Activated CD4-positive, CD25-positive, alpha-beta regulatory T cell treated with anti-CD3 and anti-CD28 coated beads, Interleukin-2, amount 50 U/mL, for 24 hours (primary cell): ENCODE data around the gene C2orf72.
A peak's percentile ranks its signal among the peaks of the same experiment; 100 is the strongest.
"Not testable (repeated sequence)": the region's sequence is repeated elsewhere in the genome, so short reads cannot be mapped to it uniquely, and the experiment has no call there.

Experiments
- ATAC-seq, 2 donors: fragments of 150-1000 bp; cut with Tn5 transposase; one replicate each; pipeline ENCODE4 v1.10.0; 2021; ENCODE audit warnings: mild to moderate bottlenecking in 1 of 2, moderate library complexity in 1 of 2

C2orf72 gene

DNA sequence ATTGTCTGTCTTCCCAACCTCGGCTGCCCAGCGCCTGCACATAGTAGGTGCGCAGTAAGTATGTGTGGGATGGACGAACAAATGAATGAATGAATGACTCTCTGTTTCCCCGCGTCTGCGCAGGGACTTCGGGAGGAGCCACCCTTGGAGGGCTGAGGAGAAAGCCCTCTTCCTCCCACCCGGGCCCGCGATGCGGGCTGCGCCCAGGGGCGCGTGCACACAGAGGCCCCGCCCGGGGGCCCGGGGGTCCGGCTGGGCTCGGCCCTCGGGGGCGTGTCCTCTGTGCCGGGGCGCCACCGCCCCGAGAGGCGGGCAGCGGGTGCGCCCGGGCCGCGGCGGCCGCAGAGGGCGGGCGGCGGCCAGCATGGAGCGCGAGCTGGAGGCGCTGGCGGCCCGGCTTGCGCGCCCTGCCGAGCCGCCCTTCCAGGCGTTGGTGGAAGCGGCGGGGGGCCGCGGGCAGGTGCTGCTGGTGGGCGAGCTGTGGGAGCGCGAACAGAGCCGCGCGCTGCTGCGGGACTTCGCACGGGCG, at the start of gene C2orf72:
C2orf72 (plus strand) TSS at position 322 of the 529 bp plus-strand sequence; CDS start at position 365, 43 bp downstream.
- peak; percentile 17 to 27 for ATAC-seq

DNA sequence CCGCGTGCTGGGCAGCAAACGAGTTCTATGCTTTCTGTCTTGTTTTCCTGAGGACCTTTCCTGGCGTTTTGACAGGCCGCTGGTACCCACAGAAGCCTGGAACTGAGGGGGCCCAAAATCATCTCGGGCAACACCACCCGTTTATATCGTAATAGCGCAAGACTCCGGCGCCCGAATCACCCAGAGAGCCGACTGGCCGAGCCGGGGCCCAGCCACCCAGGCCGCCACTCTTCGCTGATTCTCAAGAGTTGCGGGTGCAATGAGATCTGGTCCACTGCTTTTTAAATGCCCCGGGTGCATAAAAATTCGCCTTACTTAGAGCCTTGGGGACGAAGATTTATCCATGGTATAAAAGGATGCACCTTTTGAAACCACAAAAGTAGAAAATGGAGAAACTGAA, 47.6 kb upstream of the C2orf72 start:
- no peak for ATAC-seq

DNA sequence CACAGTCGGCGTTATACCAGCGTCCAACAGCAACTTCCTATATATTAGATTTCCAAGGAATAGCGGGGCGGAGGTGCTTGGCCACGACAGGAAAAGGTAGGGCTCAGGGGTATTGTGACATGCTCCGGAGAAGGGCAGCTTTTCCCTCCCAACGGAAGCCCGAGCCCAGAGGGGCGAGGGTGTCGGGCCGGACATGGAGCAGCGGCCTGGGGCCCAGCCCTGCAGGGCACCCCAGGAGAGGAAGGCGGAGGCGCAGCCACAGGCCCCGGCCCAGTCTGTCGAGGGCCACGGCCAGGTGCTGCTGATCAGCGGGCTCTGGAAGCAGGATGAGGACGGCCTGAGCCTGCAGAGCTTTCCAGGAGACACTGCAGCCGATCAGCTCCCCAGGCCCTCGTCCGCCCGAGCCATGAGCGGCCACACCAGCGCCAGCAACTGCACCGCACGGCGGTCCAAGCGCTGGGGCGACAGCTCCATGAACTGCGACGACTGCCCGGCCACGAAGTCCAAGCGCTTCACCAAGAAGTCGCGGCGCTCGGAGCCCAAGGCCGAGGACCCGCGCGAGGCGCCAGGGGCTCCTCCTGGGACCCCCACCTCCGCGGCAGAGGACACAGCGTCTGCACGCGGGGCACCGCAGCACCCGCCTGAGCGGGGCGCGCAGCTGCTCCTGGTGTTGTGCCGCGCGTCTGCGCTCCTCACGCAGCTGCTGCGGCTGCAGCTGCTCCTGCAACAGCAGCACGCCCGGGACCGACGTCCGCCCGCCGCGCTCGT, 47.0 kb upstream of the C2orf72 start:
- no peak for ATAC-seq

DNA sequence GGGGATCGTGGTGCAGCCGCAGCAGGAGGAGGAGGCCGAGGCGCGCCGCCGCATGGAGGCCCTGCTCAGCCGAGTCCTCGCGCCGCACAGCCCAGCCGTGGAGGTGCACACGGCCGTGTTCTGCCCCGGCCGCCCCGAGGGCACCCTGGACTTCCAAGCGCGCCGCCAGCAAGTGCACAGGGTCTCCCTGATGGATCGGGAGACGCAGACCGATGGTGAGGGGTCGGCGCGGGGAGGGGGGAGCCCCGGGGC, 46.5 kb upstream of the C2orf72 start:
- no peak for ATAC-seq

DNA sequence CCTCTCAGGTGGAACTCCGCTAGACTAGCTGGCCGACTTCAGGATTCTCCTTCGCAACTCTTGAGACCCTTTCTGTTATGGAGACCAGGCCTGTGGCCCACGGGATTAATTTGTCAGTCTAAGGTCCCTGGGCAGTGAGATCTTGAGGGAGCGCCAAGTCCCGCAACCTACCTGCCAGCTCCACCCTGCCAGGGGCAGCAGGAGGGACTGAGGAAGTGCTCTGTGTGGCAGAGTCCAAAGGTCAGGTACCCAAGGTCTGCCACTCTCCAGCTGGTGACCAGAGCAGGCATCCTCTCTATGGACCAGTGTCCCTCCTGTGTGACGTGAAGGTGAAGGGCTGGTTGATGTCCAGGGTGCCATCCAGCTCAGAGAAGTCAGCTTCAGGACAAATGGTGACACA, 45.7 kb upstream of the C2orf72 start:
- no peak for ATAC-seq

DNA sequence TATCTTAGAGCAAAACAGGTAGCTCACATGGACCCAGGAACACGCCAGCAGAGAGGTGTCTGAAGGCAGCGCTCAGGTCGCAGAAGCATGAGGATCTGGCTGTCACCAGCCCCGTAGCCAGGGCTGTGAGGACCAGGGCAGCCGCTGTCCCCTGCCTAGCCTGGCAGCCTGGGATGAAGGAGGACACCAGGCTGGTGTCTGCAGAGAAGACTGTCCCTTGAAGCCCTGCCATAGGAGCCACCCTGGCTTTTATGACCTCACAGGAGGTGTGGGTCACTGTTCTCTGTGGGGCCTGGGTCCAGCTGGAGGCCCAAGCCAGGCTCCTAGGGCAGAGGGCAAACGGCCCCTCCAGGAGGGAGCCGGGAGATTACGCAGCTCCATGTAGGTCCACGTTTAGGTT, 41.5 kb upstream of the C2orf72 start, which contains the start of gene SPATA3:
SPATA3 (plus strand) TSS at position 301 of the 400 bp plus-strand sequence. CDS start 113 bp downstream, outside the sequence.
- ATAC-seq: no peak

DNA sequence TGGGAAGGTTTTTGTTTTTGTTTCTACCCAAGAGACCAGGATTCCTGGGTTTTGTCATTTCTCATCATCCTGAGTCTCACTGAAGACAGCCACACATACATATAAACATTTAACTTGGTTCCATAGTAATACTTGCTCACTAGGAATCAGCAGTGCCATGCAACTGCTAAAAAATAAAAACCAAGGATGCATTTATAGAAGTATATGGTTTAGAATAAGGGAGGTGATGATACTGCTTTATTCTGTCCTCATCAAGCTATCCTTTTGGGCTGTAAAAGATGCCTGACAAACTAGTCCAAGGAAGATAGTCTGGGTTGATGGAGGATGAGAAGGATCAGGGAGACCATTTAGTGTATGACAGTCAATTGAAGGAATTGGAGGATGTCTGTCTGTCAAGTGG, 40.7 kb upstream of the C2orf72 start:
- no peak for ATAC-seq

DNA sequence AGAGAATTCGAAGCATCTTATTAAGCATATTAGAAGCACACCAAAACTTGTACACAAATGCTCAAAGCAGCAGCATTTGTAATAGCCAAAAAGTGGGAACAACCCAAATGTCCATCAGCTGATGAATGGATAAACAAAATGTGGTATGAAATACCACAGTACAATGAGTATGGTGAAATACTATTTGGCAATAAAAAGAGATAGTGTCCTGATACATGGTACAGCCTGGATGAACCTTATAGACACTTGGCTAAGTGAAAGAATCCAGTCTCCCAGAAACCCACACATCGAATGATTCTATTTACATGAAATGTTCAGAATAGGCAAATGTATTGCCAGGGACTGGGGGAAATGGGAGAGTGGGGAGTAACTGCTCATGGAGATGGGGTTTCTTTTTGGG, 38.4 kb upstream of the C2orf72 start:
- ATAC-seq: no peak

DNA sequence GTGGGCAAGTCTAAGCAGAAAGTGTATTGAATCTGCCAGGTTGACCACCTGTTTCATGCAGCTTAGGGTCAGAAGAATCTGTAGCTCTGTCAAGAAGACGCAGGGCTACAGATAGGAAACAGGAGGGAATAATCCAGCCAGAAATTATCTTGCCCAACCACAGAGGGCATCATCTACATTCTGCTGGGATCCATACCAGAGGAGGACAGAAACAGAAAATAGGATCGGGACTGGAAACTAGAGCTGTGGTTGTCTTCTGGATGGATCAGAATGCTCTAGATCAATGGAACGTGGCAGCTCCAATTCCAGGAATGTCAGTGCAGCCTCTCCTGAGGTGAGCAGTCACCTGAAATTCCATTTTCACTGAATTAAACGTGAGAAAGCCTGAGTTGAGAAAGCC, 37.8 kb upstream of the C2orf72 start:
- no peak for ATAC-seq

DNA sequence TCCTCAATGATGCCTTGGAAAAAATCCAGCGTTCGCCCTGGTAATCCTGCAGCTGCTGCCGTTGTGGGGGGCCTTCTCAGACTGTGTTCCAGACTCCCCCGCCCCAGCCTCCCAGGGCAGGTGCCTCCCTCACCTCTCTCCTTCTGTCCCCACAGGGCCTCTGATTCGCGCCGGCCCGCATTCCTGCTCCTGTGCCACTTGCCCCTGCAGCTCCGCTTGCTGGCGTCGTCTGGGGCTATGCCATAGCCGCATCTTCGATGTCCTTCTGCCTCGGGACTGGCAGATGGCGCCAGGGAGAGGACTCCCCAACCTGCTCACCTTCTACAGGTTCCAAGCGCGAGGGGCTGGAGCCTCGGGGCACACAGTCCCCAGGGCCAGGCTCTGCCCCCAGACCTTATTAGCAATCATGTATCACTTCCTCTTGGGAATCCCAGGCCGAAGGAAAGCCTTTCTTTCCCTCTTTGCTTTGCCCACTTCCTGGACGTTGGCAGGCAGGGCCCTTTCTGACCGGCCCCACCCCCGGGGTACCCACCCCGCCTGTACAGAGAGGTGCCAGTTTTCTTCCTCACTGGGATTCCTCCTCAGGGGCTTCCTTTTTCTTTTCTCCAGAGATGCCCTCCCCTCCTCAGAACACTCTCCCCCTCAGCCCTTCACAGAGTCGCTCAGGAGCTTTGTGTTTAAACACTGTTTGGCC, 37.0 kb upstream of the C2orf72 start:
- no peak for ATAC-seq

DNA sequence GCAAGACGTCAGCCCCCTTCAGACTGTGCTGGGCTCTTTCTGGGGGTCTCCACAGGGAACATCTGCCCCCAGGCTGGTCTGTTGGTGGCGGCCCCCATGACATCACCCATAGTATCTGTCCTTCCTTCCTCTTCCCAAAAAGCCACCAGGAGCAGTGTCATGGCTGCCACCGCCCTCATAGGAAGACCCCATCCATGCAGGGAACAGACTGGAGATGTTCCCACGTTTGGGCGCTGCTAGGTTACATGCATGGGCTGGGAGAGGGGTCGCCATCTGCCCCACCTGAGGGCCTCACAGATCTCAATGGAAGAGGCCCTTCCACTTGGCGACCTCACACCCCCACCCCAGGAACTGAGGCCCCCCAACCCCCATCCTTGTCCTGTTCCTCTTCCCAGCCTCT, 36.3 kb upstream of the C2orf72 start:
- ATAC-seq: no peak

DNA sequence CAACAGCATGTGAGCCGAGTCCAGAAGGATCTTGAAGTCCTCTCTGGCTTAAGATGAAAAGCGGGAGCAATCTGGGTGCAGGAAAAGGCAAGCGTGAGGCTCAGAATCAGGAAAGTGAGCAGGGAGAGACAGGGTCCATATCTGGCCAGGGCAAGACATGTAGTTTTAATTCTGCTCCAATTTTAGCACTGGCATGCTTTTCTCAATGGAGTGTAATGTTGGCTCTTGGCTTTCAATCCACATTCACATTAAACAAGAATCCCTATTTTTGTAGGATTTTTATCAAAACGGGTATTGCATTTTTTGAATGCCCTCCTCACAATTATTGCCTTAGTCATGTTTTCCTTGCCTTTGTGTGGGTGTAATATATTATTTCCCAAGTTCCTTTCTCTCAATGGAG, 35.4 kb upstream of the C2orf72 start:
- ATAC-seq: no peak

DNA sequence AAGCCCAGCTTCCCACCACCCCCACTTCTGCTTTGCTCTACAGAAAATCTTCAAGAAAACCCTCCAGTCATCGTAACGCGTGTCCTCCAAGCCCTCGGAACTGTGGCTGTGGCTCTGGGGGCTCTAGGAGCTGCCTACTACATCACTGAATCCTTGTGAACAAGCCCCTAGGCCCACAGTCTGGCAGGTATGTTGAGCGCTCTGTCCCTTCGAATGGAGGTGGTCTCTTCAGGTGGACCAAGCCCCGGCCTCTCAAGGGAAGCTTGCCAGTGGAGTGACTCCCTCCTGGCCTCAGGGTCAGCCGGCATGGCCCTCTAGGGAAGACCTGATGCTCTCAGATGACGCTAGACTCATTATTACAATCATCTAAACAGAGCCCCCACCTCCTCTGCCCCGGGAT, 34.7 kb upstream of the C2orf72 start:
- no peak for ATAC-seq

DNA sequence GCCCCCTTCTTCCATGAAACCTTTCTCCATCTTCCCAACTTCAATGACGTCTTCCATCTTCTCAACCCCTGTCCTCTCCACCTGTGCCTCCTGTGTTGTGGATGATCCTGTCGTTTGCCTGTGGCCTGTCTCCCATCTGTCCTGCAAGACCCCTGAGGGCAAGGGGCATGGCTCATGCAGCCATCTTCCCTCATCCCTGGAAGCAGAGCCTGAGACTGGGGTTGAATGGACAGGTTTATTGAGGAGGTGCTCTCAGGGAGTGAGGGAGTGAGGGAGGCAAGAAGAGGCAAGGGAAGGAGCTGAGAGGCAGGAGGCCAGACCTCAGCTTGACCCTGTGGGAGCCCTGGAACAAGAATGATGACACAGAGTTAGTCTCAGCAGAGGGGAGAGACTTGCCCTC, 34.1 kb upstream of the C2orf72 start:
- no peak for ATAC-seq

DNA sequence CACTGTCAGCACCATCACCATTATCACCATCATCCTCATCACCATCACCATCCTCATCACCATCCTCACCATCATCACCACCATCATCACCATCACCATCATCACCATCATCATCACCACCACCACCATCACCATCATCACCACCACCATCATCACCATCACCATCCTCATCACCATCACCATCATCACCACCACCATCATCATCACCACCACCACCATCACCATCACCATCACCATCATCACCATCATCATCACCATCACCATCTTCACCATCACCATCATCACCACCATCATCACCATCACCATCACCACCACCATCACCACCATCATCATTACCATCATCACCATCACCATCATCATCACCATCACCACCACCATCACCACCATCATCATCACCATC, 32.4 kb upstream of the C2orf72 start:
- ATAC-seq: not testable (repeated sequence)

DNA sequence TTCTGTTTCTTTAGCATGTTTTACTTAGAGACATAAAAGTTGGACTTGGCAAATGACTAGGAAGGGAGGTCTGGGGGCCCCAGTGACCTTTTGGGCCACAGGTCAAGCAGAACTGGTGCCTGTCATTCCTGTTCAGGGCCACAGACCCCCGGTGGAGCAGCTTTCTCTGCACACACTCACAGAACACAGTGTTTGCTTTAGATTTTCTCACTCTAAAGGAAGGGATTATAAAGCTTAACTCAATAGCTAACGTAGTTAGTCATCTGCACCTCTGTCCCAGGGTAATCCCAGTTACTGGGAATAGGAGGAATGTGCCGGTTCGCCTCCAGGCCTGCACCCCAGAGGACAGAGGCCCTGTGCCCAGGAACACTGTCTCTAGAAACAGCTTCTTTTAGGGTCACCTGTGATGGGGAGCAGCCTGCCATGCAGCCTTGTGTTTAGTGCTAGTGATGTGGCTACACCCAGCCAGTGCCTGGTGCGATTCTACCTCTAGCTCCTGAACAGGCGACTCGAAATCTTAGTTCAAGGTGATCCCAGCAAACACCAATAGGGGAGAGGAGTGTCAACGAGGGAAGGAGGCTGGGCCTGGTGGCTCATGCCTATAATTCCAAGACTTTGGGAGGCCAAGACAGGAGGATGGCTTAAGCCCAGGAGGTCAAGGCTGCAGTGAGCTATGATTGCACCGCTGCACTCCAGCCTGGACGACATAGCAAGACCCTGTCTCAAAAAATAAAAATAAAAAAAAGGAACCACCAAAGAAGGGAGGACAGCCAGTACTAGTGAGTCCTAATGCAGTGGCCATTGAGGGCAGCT, 29.8 kb upstream of the C2orf72 start:
- no peak for ATAC-seq

DNA sequence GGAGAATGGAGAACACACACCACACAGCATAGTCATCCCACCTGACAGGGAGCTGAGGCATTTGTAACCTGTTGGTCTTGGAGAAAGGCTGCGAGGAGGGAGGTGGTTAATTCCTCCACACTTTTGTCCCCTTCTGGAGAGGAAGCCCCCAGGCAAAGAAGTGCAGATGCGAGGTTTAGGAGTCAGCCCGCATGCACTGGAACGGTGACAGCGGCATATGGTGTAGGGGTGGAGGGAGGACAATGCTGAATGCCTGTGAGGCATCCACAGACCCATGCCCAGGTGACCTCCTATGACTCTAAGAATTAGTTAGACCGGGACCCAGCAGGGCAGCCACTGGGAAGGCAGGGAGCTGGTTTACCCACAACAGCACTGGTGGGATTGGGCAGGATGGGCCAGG, 29.2 kb upstream of the C2orf72 start:
- ATAC-seq: no peak

DNA sequence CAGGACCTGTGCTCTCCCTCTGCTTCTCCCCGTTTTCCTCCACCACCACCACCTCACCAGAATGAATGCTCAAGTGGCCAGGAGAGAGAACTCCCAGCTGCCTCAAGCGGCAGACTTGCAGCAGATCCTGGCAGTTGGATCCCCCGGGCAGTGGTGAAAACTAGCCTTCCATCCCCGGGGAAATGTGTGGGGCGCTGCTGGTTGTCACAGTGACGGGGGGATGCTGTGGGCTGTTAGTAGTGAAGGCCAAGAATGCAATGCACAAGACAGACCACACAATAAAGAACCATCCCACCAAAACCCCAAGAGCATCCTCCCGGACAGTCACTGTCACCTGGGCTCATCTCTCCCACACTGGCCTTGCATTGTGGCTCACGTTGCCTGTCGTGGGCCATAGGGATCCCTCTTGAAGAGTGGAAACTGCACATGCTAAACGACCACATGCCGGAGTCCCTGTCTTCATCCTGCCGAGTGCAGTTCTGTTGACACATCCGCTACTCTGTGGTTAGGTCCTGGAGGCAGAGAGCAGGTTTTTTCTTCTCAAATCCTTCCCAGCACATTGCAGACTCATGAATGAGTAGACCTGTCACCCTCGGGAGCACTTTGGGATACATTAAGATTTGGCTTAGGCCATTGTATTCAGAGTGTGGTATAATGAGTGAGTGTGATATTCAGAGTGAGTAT, 27.9 kb upstream of the C2orf72 start:
- no peak for ATAC-seq

DNA sequence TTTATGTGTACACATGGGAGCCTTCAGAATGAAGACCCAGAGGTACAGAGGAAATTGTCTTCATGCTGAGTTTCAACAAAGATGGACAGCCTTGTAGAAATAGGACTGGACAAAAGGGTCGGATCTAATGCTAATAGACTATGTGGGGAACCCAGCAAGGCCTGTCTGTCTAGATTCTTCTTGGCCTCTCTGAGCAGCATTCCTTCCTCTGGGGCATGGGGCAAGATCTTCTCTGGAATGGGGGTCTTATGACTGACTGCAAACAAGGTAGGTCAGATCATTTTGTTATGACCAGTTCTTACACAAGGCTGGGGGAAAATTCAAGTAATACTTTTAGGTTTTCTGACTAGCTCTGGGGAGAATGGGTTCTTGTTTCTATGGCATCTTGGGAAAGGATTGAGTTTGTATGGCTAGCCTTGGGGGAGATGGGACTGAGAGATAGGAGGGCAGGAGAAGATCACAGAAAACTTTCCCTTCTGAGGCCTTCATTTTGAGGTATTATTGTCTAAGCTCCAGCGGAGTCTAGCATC, 27.1 kb upstream of the C2orf72 start:
- ATAC-seq: no peak

DNA sequence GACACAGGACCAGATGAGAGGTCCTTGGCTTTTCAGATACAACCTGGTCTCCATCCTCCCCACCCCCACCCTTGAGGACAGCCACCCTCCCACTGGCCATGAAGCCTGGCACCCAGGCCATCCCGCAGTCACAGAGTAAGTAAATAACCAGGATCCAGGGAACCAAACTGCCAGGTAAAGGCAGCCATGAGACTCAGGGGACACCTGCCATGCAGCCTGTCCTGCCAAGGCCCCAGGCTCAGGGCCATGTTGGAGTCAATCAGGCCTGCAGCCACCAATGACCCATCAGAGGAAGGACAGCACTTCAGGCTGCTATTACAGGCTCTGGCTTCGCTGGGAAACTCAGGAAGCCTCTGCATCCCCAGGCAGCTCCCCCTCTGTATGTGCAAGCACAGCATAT, 25.8 kb upstream of the C2orf72 start:
- ATAC-seq: no peak

DNA sequence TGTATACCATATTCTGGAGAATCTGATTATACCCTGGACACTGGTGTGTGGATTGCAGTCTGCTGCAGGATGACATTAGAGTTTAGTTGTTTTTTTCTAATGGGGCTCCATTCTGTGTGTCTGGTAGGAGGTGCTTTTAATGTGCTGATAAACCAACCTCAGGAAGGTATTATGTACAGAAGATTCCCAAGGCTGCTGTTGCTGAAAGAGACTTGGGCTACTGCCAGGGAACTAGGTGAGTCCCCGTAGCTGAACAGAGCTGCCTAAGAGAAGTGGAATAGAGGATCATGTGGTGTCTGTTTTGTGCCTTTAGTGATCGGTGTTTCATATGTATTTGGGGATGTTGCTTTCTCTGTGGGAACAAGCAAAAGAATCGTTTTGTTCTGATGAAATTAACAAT, 24.9 kb upstream of the C2orf72 start:
- no peak for ATAC-seq

DNA sequence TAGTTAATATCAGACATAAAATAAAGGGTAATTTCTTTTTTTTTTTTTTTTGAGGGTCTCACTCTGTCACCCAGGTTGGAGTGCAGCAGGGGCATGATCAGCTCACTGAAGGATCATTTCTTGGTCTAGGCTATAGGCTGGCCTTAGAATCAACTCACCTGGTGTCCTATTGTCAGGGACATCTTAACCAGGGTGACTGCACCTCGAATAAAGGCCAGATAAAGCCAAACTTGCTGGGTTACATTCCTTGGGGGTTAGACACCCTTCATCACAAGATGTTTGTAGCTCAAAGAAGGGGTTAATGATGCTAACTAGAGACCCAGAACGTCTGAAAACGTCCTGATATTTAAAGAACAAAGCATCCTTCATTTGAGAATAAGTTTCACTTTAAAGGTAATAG, 23.5 kb upstream of the C2orf72 start:
- no peak for ATAC-seq

DNA sequence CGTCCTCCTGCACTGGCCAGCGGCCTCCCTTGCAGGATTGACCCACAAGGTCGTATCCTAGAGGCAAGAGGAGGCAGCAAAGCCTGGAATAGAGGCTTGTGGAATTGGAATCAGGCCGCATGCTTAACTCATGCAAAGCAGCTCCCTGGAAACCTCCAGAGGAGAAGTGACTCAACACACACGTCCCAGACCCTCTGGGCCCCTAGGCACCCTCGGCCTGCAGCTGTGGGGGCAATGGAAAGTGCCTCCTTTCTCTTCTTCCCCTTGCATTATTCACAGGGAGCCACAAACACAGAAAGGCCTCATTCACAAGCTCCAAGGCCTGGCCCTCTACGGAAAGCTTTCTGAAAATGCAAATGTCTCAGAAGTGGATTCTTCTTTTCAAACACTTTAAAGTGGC, 21.8 kb upstream of the C2orf72 start:
- no peak for ATAC-seq
